RWPE1 (cell line): ENCODE data around the gene RBMS3.
"Not testable (repeated sequence)": the region's sequence is repeated elsewhere in the genome, so short reads cannot be mapped to it uniquely, and the experiment has no call there.

ENCODE experiments used
- CTCF ChIA-PET: fragments of 350-600 bp; sonication (Branson Sonifier 250); formaldehyde crosslinking; extraction: SDS; loops from one replicate; lab custom pipeline; 2021; lab: Yijun Ruan, JAX
- POLR2A ChIA-PET: fragments of 400-600 bp; formaldehyde crosslinking; extraction: SDS; loops from one replicate; lab custom pipeline; 2020; ENCODE audit warnings: antibody characterized with exemption; ENCODE audit not compliant: low non-redundant PET; lab: Yijun Ruan, JAX
- DNase-seq: peaks from one replicate; pipeline ENCODE4 v3.0.0; 2012; ENCODE audit warnings: low spot score
- H3K27ac ChIP-seq: fragments of 450-650 bp; 2 replicates; pipeline ENCODE4 v1.5.1; 2017
- CTCF ChIP-seq: fragments of 450-650 bp; conservative IDR thresholded peaks from 2 replicates; pipeline ENCODE4 v1.5.1; 2017; ENCODE audit warnings: low read depth, mild to moderate bottlenecking

Gene RBMS3

GRCh38 chr3:29280404-29281093 is at the start of gene RBMS3:
Gene RBMS3, plus strand, starts transcription at chr3:29281071.
- H3K27ac ChIP-seq, result peak within 1 kb of the TSS; percentile 81
- ChIA-PET POLR2A (no interaction called here), CTCF (interaction anchor here (0.5 to 0.7 kb wide), 3 partner anchors 64 to 1196 kb away, joined by 4 to 5 read pairs (median 5); no protein-coding TSS in a partner anchor)
- peak; percentile 60 for DNase-seq
- peak; percentile 60 for TF ChIP-seq CTCF

- H3K27ac ChIP-seq, DNase-seq, CTCF ChIA-PET, POLR2A ChIA-PET: not testable (repeated sequence)
These were observed 47.7 kb upstream of the RBMS3 start for GRCh38 chr3:29233126-29233525.

- POLR2A ChIA-PET, result no interaction called here
- TF ChIP-seq CTCF, result no peak
- CTCF ChIA-PET, result interaction anchor here (0.6 to 0.7 kb wide), 2 partner anchors 35 to 50 kb away, joined by 3 to 4 read pairs; no protein-coding TSS in a partner anchor
- no peak for DNase-seq
- H3K27ac ChIP-seq, result no peak overlapping the region
These were observed 44.6 kb upstream of the RBMS3 start for GRCh38 chr3:29236146-29236840.

- no peak for TF ChIP-seq CTCF
- no peak for DNase-seq
- POLR2A ChIA-PET, result no interaction called here
- H3K27ac ChIP-seq, result no peak overlapping the region
- CTCF ChIA-PET, result no interaction called here
These were observed 41.5 kb upstream of the RBMS3 start for GRCh38 chr3:29239376-29239775.

- CTCF ChIA-PET, result no interaction called here
- H3K27ac ChIP-seq, result no peak overlapping the region
- TF ChIP-seq CTCF, result no peak
- POLR2A ChIA-PET, result no interaction called here
- DNase-seq, result peak; percentile 25
These were observed 40.6 kb upstream of the RBMS3 start for GRCh38 chr3:29240248-29240647.

GRCh38 chr3:29240887-29241286 is 40.0 kb upstream of the RBMS3 start:
- TF ChIP-seq CTCF, result no peak
- CTCF ChIA-PET, result no interaction called here
- DNase-seq, result no peak
- no peak overlapping the region for H3K27ac ChIP-seq
- POLR2A ChIA-PET, result no interaction called here

GRCh38 chr3:29241855-29242254 is 39.0 kb upstream of the RBMS3 start:
- no peak overlapping the region for H3K27ac ChIP-seq
- CTCF ChIA-PET, result no interaction called here
- DNase-seq, result no peak
- POLR2A ChIA-PET, result no interaction called here
- TF ChIP-seq CTCF, result no peak
